Myocyte (in vitro differentiated cells): ENCODE measurements around the gene LMX1B. TPM values are rescaled to one million over a fixed set of nuclear protein-coding genes. Genes with fewer than 3 reads are reported as not detected.
"Not testable (repeated sequence)": the region's sequence is repeated elsewhere in the genome, so short reads cannot be mapped to it uniquely, and the experiment has no call there.

ENCODE experiments used
- DNase-seq: peaks from one replicate; pipeline ENCODE4 v3.0.0-alpha.2; 2012; ENCODE audit warnings: low read depth
- total RNA-seq: library from RNA; depleted of rRNA; stranded (reverse); fragments of >200 nt; gene quantifications from 2 replicates; pipeline ENCODE4 v1.2.3, GENCODE V29; 2014

Gene LMX1B
- total RNA-seq, 1 donor from 2014 or later = not detected

GRCh38 chr9:126656214-126656613, 42.5 kb downstream of the LMX1B start:
- DNase-seq = not testable (repeated sequence)

GRCh38 chr9:126658201-126658825, 44.6 kb downstream of the LMX1B start:
- DNase-seq = no peak

- no peak for DNase-seq
Measured at GRCh38 chr9:126658956-126659555, 45.3 kb downstream of the LMX1B start.

- DNase-seq = no peak
Measured at GRCh38 chr9:126661122-126661520, 47.4 kb downstream of the LMX1B start.

- DNase-seq = peak; percentile 74
Measured at GRCh38 chr9:126661521-126662251, 48.0 kb downstream of the LMX1B start.

- DNase-seq = peak; percentile 85
Measured at GRCh38 chr9:126663661-126664072, 49.9 kb downstream of the LMX1B start.

GRCh38 chr9:126664900-126665643, 51.3 kb downstream of the LMX1B start:
- no peak for DNase-seq

- DNase-seq = no peak
Measured at GRCh38 chr9:126665644-126666035, 51.9 kb downstream of the LMX1B start.

- no peak for DNase-seq
Measured at GRCh38 chr9:126666155-126666803, 52.6 kb downstream of the LMX1B start.

GRCh38 chr9:126667190-126668055, 53.7 kb downstream of the LMX1B start:
- DNase-seq = no peak

GRCh38 chr9:126668058-126668457, 54.3 kb downstream of the LMX1B start:
- no peak for DNase-seq

- DNase-seq = no peak
Measured at GRCh38 chr9:126669108-126669507, 55.4 kb downstream of the LMX1B start.

GRCh38 chr9:126670270-126670669, 56.5 kb downstream of the LMX1B start:
- no peak for DNase-seq

GRCh38 chr9:126671381-126671831, 57.7 kb downstream of the LMX1B start:
- no peak for DNase-seq

GRCh38 chr9:126671983-126672382, 58.3 kb downstream of the LMX1B start:
- no peak for DNase-seq

- DNase-seq = no peak
Measured at GRCh38 chr9:126672634-126673284, 59.0 kb downstream of the LMX1B start.

GRCh38 chr9:126673689-126674364, 60.1 kb downstream of the LMX1B start:
- DNase-seq = peak; percentile 45

- DNase-seq = no peak
Measured at GRCh38 chr9:126674365-126675146, 60.8 kb downstream of the LMX1B start.
